ENCODE measurements around the gene MAP3K19.

DNA sequence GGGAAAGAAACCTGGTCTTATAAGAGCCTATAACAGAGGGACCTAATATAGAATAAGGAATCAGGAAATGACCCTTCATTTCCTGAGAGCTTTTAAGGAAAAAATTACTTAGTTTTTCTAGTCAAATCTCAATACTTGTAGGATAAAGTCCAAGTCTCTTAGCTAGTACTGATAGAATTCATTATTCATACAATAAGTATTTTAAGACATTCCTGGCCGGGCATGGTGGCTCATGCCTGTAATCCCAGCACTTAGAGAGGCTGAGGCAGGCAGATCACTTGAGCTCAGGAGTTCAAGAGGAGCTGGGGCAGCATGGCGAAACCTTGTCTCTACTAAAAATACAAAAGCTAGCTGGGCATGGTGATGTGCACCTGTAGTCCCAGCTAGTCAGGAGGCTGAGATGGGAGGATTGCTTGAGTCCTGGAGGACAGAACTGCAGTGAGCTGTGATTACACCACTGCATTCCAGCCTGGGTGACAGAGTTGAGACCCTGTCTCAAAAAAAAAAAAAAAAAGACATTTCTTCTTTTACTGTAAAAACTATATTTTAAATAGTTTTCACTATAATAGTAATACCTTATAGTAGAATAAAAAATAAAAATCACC, 8.0 kb upstream of the MAP3K19 start:
- TF ChIP-seq GATA3 (IDR thresholded peaks at IDR 0.05; ENCODE audit: low read depth, low read length) (no peak), GATA2 (IDR thresholded peaks at IDR 0.05; ENCODE audit: low read depth, low read length) (no peak)
